GM21360 (cell line): ENCODE data around the gene BMP7.
"Not testable (repeated sequence)": the region's sequence is repeated elsewhere in the genome, so short reads cannot be mapped to it uniquely, and the experiment has no call there.

Experiments
- ATAC-seq: cut with Tn5 transposase; IDR thresholded peaks from one replicate; pipeline ENCODE4 v1.9.1; 2021; ENCODE audit warnings: mild to moderate bottlenecking, moderate library complexity; ENCODE audit not compliant: unreplicated experiment

Gene BMP7

GRCh38 chr20:57288651-57289277, 22.3 kb upstream of the BMP7 start:
- ATAC-seq: no peak

DNA sequence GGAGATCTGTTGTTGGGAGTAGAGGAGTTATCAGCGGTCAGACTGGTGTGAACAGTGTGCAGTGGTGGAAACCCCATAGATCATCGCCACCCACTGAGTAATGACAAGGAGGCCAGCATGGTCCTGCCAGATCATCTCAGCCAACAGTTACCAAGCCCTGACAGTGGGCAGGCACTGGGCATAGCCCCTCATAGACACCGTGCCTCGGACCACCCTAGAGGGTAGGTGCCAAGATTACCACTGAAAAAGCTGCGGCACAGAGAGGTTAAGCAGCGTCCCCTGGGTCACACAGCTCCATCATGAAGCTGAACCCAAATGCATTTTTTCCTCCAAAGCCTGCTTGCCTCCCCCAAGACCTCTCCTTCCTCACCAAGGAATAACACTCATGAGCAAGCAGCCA, 21.5 kb upstream of the BMP7 start:
- no peak for ATAC-seq

GRCh38 chr20:57287007-57287880, 20.8 kb upstream of the BMP7 start:
- ATAC-seq: no peak

DNA sequence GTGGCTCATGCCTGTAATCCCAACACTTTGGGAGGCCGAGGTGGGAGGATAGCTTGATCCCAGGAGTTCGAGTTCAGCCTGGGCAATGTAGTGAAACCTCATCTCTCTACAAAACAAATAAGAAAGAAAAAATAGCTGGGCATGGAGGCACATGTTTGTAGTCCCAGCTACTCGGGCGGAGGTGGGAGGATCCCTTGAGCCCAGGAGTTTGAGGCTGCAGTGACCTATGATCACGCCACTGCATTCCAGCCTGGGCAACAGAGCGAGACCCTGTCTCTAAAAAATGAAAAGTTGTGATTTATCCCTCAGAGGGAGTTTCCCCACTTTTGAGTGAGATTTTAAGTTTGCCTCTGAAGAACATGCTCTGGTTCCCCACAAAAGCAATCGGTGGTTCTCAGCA, 17.4 kb upstream of the BMP7 start:
- no peak for ATAC-seq

GRCh38 chr20:57282670-57283361, 16.4 kb upstream of the BMP7 start:
- no peak for ATAC-seq

DNA sequence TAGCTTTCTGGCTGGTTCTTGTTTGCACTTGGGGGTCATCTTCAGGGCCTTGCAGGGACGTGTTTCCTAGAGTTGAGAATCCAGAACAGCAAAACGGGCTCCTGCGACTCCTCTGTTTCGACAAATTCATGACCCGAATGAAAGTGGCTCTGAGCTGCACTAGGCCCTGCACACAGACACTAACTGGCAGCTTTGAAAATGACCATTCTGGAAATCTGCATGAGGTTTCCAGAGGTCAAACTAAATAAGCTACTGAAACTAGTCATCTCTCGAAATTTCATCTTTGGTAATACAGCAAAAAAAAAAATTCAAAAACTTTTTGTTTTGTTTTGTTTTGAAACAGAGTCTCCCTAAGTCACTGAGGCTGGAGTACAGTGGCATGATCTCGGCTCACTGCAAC, 15.5 kb upstream of the BMP7 start:
- ATAC-seq: no peak

DNA sequence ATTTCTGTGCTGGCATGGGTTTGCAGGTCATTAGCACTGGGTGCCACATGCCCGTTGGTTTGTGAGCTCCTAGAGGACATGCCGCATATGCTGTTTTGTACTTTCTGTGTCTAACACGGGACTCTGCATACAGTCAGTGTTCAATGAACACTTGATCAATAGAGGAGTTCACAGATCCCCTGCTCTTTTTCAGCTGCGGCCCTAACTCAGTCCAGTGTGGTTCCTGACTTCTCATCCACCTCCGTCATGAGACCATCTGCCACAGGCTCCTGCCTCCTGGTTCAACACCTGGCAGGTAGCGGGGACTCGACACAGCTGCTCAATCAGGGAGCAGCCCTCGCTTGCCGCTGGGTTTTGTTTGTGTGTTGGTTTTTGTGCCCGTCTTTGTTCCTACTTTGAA, 13.8 kb upstream of the BMP7 start:
- no peak for ATAC-seq

GRCh38 chr20:57279548-57279947, 13.1 kb upstream of the BMP7 start:
- ATAC-seq: not testable (repeated sequence)

- ATAC-seq: no peak
Observed at GRCh38 chr20:57278457-57278856, 12.0 kb upstream of the BMP7 start.

GRCh38 chr20:57277398-57278105, 11.1 kb upstream of the BMP7 start:
- ATAC-seq: no peak

DNA sequence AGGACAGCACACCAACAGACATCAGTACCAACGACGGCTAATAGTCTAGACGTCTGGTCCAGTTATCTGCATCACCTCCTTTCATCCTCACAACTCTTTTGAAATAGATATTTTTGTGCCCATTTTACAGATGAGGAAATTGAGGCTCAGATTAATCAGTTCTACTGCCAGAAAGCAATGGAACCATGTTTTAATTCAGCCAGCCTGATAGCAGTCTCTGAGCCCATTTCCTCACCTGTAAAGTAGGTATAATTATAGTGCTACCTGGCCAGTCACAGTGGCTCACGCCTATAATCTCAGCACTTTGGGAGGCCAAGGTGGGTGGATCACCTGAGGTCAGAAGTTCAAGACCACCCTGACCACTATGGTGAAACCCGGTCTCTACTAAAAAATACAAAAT, 9.8 kb upstream of the BMP7 start:
- ATAC-seq: no peak

- no peak for ATAC-seq
Observed at GRCh38 chr20:57275813-57276212, 9.4 kb upstream of the BMP7 start.

DNA sequence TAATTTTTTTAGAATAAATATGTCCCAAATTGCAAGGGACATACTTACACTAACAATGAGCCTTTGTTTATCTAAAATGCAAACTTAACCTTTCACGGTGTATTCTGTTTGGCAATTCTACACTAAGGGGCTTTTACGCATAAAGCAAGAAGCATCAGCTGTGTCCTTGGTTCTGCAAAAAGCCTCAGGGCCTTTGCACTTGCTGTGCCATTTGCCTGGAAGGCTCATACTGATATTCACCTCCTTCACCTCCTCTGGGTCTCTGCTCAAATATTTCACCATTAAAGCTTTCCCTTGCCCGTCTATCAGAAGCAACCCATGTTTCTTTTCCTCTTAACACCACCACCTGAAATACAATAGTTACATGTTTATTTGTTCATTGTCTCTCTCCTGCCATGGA, 8.9 kb upstream of the BMP7 start:
- ATAC-seq: no peak

GRCh38 chr20:57274846-57275245, 8.4 kb upstream of the BMP7 start:
- no peak for ATAC-seq

- ATAC-seq: no peak
Observed at GRCh38 chr20:57274299-57274698, 7.9 kb upstream of the BMP7 start.

GRCh38 chr20:57272883-57273535, 6.6 kb upstream of the BMP7 start:
- no peak for ATAC-seq

- ATAC-seq: no peak
Observed at GRCh38 chr20:57270204-57270984, 4.0 kb upstream of the BMP7 start.

GRCh38 chr20:57269148-57269984, 2.9 kb upstream of the BMP7 start:
- ATAC-seq: no peak
